BLaER1 treated with 17β-estradiol and CSF1 and Interleukin-3, amounts not matched to agents 10 nM and 100 nM (cell line): Measurements from ENCODE around the gene MAP10.

Source experiments
- H3K27ac ChIP-seq, 11 experiments: shearing (Covaris generic); formaldehyde crosslinking; 2 replicates each; pipeline ENCODE4 v1.8.1; 2022
- H3K27me3 ChIP-seq, 11 experiments: shearing (Covaris generic); formaldehyde crosslinking; 2 replicates each; pipeline ENCODE4 v1.8.1; 2022
- H3K36me3 ChIP-seq, 11 experiments: shearing (Covaris generic); formaldehyde crosslinking; 2 replicates each; pipeline ENCODE4 v1.8.1; 2022
- H3K4me1 ChIP-seq, 10 experiments: shearing (Covaris generic); formaldehyde crosslinking; 2 replicates each; pipeline ENCODE4 v1.8.1; 2022
- H3K4me2 ChIP-seq, 11 experiments: shearing (Covaris generic); formaldehyde crosslinking; 2 replicates each; pipeline ENCODE4 v1.8.1; 2022
- H3K4me3 ChIP-seq, 10 experiments: shearing (Covaris generic); formaldehyde crosslinking; 2 replicates each; pipeline ENCODE4 v1.8.1; 2022
- H3K9ac ChIP-seq, 11 experiments: shearing (Covaris generic); formaldehyde crosslinking; 2 replicates each; pipeline ENCODE4 v1.8.1; 2022
- H3K9me3 ChIP-seq, 11 experiments: shearing (Covaris generic); formaldehyde crosslinking; replicated peaks in 1 of 11; 2 replicates each; pipeline ENCODE4 v1.8.1; 2022
- H4K20me1 ChIP-seq, 11 experiments: shearing (Covaris generic); formaldehyde crosslinking; 2 replicates each; pipeline ENCODE4 v1.8.1; 2022
- Cebpa-rat ChIP-seq, 11 experiments: shearing (Covaris generic); IDR thresholded peaks; 2 replicates each; pipeline ENCODE4 v1.8.1; 2022

MAP10 gene

DNA sequence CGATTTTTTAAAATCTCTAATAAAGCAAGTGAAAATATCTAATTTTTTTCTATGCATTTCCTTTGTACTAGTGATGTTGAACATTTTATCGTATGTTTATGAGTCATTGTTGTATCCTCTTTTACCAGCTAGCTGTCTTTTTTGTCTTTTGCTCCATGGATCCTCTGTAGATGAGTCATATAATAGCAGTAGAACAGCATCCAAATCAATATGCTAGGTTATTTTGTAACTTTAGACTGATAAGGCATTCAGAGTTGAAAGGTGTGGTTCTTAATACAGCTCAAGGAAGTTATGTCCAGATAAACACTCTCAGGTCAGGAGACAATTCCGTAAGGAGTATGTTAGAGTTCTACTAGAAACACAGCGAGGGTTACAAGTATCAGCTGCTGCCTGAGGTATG is 31.9 kb downstream of the MAP10 start:
- TF ChIP-seq Cebpa-rat (IDR thresholded peaks at IDR 0.05): no peak
- H3K4me3 ChIP-seq: no peak overlapping the region
- no peak overlapping the region for H3K9ac ChIP-seq

DNA sequence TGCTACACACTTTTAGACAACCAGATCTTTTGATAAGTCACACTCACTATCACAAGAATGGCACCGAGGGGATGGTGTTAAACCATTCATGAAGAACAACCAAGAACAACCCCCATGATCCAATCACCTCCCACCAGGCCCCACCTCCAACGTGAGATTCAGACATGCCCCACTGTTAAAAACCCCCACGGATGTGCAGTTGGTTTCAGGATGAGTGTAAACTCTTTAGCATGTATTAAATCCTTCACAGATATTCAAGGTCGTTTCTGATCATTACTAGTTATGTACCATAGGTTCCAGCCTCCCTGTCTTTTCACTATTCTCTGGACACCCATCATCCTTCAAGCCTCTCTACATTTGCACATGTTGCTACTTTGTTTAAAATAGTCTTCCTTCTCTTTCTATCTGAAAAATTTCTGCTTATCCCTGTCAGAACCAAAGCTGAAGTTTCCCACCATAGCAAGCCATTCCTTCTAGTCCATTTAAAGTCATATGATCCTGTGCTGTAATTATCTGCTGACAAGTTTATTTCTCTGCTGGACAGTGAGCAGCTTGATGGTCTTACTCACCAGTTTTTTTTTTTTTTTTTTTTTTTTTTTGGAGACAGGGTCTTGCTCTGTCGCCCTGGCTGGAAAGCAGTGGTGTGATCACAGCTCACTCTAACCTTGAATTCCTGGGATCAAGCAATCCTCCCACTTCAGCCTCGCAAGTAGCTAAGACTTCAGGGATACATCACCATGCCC is 36.8 kb downstream of the MAP10 start:
- H3K27me3 ChIP-seq: no peaks in the 10 kb centered on the region
- H3K4me2 ChIP-seq: no peak overlapping the region
- H3K9ac ChIP-seq: no peak overlapping the region
- H3K27ac ChIP-seq: no peak overlapping the region
- H3K4me1 ChIP-seq: no peaks in the 10 kb centered on the region
- H4K20me1 ChIP-seq: no peaks in the 10 kb centered on the region
- no peak overlapping the region for H3K4me3 ChIP-seq
- no peaks in the 10 kb centered on the region for H3K36me3 ChIP-seq
- H3K9me3 ChIP-seq: peaks cover 0 to 26% (median 16%) of the 10 kb centered on the region in 11 experiments; a peak in 15 of 22 replicates
- no peak for TF ChIP-seq Cebpa-rat (IDR thresholded peaks at IDR 0.05)

More for the DNA sequence above, 31.9 kb downstream of the MAP10 start:
- Histone ChIP-seq H3K27ac (no peak overlapping the region), H3K27me3 (no peaks in the 10 kb centered on the region), H3K4me1 (no peaks in the 10 kb centered on the region), H3K36me3 (no peaks in the 10 kb centered on the region), H3K9me3 (peaks cover 0 to 26% (median 16%) of the 10 kb centered on the region in 11 experiments; a peak in 15 of 22 replicates), H3K4me2 (no peak overlapping the region), H4K20me1 (no peaks in the 10 kb centered on the region)

DNA sequence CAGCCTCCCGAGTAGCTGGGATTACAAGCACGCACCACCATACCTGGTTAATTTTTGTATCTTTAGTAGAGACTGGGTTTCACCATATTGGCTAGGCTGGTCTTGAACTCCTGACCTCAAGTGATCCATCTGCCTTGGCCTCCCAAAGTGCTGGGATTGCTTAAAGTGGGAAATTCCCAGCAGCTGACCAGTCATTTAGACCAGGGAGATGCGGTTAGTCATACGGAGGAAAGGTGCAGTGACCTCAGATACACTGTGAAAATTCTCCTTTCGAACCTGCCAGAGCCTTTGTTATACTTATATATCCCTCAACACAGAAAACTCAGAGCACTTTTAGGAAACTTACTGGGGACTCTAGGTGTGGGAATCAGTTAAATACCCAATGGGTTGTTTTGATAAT is 39.6 kb downstream of the MAP10 start:
- Histone ChIP-seq H3K27me3 (no peaks in the 10 kb centered on the region), H3K36me3 (no peaks in the 10 kb centered on the region), H3K4me2 (no peak overlapping the region), H3K4me3 (no peak overlapping the region), H4K20me1 (no peaks in the 10 kb centered on the region), H3K4me1 (no peaks in the 10 kb centered on the region), H3K27ac (no peak overlapping the region), H3K9ac (no peak overlapping the region), H3K9me3 (peaks cover 0 to 25% (median 10%) of the 10 kb centered on the region in 11 experiments; a peak in 15 of 22 replicates)
- TF ChIP-seq Cebpa-rat (IDR thresholded peaks at IDR 0.05): no peak

DNA sequence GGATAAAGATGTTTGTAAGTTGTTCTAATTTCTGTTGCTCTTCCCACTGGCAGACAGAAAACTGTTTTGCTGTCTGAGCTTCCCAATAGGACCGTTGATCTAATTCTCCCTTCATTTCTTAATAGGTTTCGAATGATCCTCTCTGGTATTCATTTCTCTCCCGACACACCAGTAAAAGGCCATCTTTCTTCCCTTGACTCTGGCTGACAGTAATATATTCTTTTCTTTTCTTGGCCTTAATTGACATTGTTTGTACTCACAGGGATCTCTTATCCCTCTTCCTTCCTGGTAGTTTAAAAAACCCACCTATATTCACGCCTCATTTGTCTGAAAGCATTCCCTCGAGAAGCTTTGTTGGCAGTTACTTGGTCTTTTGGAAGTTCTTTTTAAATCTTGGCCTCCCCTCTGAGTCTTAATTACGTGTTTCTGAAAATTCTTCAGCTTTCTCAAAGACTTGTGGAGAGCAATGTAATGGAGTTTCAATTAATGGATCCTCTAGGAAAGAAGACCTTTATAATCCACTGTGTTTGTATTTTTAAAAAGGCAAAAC is 40.3 kb downstream of the MAP10 start:
- Histone ChIP-seq H3K4me1 (no peaks in the 10 kb centered on the region), H3K9me3 (peaks cover 0 to 19% (median 6%) of the 10 kb centered on the region in 11 experiments; a peak in 11 of 22 replicates), H3K27ac (no peak overlapping the region), H4K20me1 (no peaks in the 10 kb centered on the region), H3K9ac (no peak overlapping the region), H3K4me2 (no peak overlapping the region), H3K36me3 (no peaks in the 10 kb centered on the region), H3K27me3 (no peaks in the 10 kb centered on the region), H3K4me3 (no peak overlapping the region)
- no peak for TF ChIP-seq Cebpa-rat (IDR thresholded peaks at IDR 0.05)

DNA sequence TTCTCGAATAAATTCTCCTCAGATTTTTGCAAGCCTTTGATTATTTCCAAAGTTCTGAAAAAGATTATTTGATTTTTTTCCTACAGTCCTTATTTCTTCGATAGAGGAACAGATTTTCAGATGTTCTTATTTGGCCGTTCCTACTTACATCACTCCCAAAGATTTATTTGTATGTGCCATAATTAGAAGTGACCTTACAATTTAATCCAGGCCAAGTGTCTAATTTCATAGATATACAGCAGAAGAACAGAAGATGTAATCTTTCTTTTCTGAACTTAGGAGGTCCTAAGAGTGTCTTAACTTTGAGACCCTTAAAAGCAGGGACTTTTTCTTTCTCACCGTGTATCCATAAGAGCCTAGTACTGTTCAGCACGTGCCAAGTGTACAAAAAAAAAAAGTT is 46.3 kb downstream of the MAP10 start:
- no peak overlapping the region for H3K9ac ChIP-seq

DNA sequence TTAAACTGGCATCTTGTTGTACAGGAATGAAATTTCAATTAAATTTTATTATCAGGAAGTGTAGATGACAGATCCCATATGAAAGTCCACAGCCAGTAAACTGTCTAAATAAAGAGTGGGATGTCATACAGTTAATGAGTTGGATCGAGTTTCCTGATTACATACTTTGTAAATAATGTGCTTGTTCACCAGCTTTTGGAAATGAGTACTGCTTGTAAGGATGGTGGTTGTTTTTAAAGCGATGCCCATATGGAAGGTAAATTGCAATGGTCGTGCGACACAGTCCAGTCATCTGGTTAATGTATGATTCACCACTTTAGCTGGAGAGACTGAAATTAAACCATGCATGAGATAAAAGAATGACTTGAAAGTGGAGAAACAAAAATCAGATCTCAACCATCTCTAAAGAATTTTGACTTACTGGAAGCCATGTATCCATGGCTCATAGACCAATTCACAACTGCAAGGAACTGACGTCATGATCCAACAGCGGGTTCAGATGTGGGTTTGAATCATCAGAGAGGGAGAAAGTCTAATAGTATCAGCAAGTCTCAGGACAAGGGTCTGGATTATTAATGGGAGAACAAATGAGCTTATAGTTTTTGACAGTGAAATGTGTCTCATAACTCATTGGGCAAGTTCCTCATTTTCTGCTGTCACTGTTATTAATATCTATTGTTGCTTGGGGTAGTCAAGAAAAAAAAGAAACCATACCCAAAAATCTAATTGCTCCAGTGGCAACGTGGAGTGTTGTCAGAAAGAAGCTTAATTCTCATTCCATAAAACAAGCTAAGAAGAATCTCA is 49.0 kb downstream of the MAP10 start:
- no peak overlapping the region for H3K4me3 ChIP-seq
- no peaks in the 10 kb centered on the region for H3K9me3 ChIP-seq
- no peaks in the 10 kb centered on the region for H3K27me3 ChIP-seq
- no peak overlapping the region for H3K27ac ChIP-seq
- H3K36me3 ChIP-seq: no peaks in the 10 kb centered on the region
- no peak for TF ChIP-seq Cebpa-rat (IDR thresholded peaks at IDR 0.05)
- no peak overlapping the region for H3K9ac ChIP-seq
- peaks cover 0 to 6% (median 0%) of the 10 kb centered on the region in 10 experiments; a peak in 1 of 20 replicates for H3K4me1 ChIP-seq
- peak overlapping the region in 1 of 11 experiments; percentile 19; a peak in 1 of 22 replicates for H3K4me2 ChIP-seq
- H4K20me1 ChIP-seq: no peaks in the 10 kb centered on the region

More for the DNA sequence above, 46.3 kb downstream of the MAP10 start:
- peaks cover 0 to 7% (median 0%) of the 10 kb centered on the region in 11 experiments; a peak in 4 of 22 replicates for H3K9me3 ChIP-seq
- no peaks in the 10 kb centered on the region for H4K20me1 ChIP-seq
- H3K27ac ChIP-seq: no peak overlapping the region
- no peaks in the 10 kb centered on the region for H3K27me3 ChIP-seq
- no peaks in the 10 kb centered on the region for H3K36me3 ChIP-seq
- no peak for TF ChIP-seq Cebpa-rat (IDR thresholded peaks at IDR 0.05)
- H3K4me1 ChIP-seq: peaks cover 0 to 6% (median 0%) of the 10 kb centered on the region in 10 experiments; a peak in 1 of 20 replicates
- no peak overlapping the region for H3K4me2 ChIP-seq
- H3K4me3 ChIP-seq: no peak overlapping the region

DNA sequence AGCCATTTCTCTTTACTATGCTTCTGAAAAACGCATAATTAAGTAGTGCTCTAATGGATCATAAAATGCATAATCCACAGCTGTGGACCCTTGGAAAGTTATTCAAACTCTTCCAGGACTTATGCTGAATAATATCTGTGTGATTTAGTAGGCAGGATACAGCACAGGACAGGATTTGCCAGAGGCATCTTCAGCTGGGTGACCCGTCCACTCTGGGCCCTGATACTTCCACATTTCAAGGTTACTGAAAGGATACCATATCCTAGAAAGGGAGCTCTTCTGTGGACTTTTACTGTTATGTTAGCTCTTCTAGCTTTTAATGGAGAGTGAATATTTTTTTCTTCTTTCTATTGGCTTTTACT is 49.6 kb downstream of the MAP10 start:
- H3K9ac ChIP-seq: no peak overlapping the region
- H3K4me3 ChIP-seq: no peak overlapping the region
- 0 out of 22 replicates have a peak overlapping the region, but pooled peaks of 1 of the 11 experiments have one; percentile 19 for H3K4me2 ChIP-seq
- no peaks in the 10 kb centered on the region for H3K36me3 ChIP-seq
- H3K4me1 ChIP-seq: peaks cover 0 to 6% (median 0%) of the 10 kb centered on the region in 10 experiments; a peak in 1 of 20 replicates
- no peaks in the 10 kb centered on the region for H4K20me1 ChIP-seq
- no peak overlapping the region for H3K27ac ChIP-seq
- H3K9me3 ChIP-seq: no peaks in the 10 kb centered on the region
- no peaks in the 10 kb centered on the region for H3K27me3 ChIP-seq
- no peak for TF ChIP-seq Cebpa-rat (IDR thresholded peaks at IDR 0.05)

DNA sequence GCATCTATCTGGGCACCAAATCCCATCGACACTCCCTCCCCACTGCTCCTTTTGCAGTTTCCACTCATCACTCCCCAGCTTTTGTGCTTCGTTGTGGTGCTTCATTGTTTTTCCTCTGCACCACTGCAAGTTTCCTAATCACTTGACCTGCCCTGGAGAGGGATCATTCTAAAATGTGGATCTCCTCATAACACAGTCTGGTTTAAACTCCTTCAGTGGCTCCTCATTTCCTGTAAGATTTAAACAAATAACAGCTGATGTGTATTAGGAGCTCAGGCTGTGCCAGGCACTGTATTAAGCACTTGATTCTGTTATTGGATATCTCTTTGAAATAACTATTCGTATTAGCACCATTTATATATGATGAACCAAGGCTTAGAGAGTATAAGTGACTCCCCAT is 51.3 kb downstream of the MAP10 start:
- no peak for TF ChIP-seq Cebpa-rat (IDR thresholded peaks at IDR 0.05)
- Histone ChIP-seq H3K9ac (no peak overlapping the region), H3K4me1 (peaks cover 0 to 6% (median 0%) of the 10 kb centered on the region in 10 experiments; a peak in 1 of 20 replicates), H3K27me3 (no peaks in the 10 kb centered on the region), H3K27ac (no peak overlapping the region), H4K20me1 (no peaks in the 10 kb centered on the region), H3K4me2 (no peak overlapping the region), H3K9me3 (no peaks in the 10 kb centered on the region), H3K36me3 (no peaks in the 10 kb centered on the region), H3K4me3 (no peak overlapping the region)
